MCF 10A (cell line): Measurements from ENCODE around the gene TEX2. TPM values are rescaled to one million over a fixed set of nuclear protein-coding genes. Genes with fewer than 3 reads are reported as not detected.

Source experiments
- BruUV-seq: library from RNA; stranded (reverse); fragments of 400-500 nt; replicated peaks from 2 replicates; lab custom pipeline; 2021; lab: Mats Ljungman, UMichigan
- CTCF ChIA-PET: fragments of 300-600 bp; sonication (Branson Sonifier 250); formaldehyde crosslinking; extraction: SDS; loops from one replicate; lab custom pipeline; 2021; ENCODE audit warnings: antibody characterized with exemption, inconsistent platforms; lab: Yijun Ruan, JAX
- POLR2A ChIA-PET: fragments of 300-600, 350-650 bp; sonication (Branson Sonifier 250); formaldehyde crosslinking; extraction: SDS; loops from one replicate; lab custom pipeline; 2020; ENCODE audit warnings: antibody characterized with exemption, inconsistent platforms; lab: Yijun Ruan, JAX
- DNase-seq: peaks from one replicate; pipeline ENCODE4 v3.0.0-alpha.2; 2018; ENCODE audit not compliant: unreplicated experiment
- H3K27ac Mint-ChIP-seq: one replicate; pipeline ENCODE4 v1.8.0; 2022; ENCODE audit warnings: mild to moderate bottlenecking, low read depth, mixed read lengths; ENCODE audit not compliant: unreplicated experiment
- H3K27me3 Mint-ChIP-seq: one replicate; pipeline ENCODE4 v1.8.0; 2022; ENCODE audit warnings: mixed read lengths; ENCODE audit not compliant: insufficient read depth, unreplicated experiment
- H3K36me3 Mint-ChIP-seq: one replicate; pipeline ENCODE4 v1.8.0; 2022; ENCODE audit warnings: mild to moderate bottlenecking, moderate library complexity, mixed read lengths; ENCODE audit not compliant: insufficient read depth, unreplicated experiment
- H3K4me1 Mint-ChIP-seq: one replicate; pipeline ENCODE4 v1.8.0; 2022; ENCODE audit warnings: mixed read lengths; ENCODE audit not compliant: insufficient read depth, unreplicated experiment
- H3K4me3 Mint-ChIP-seq: one replicate; pipeline ENCODE4 v1.8.0; 2022; ENCODE audit warnings: mild to moderate bottlenecking, moderate library complexity, mixed read lengths; ENCODE audit not compliant: unreplicated experiment
- H3K9me3 Mint-ChIP-seq: one replicate; pipeline ENCODE4 v1.8.0; 2022; ENCODE audit warnings: mixed read lengths; ENCODE audit not compliant: unreplicated experiment
- CTCF ChIP-seq: fragments of 200-600 bp; IDR thresholded peaks from one replicate; pipeline ENCODE4 v1.8.0; 2022; ENCODE audit warnings: antibody characterized with exemption, mild to moderate bottlenecking; ENCODE audit not compliant: unreplicated experiment
- intact Hi-C: fragments of 100-400 bp; cut with micrococcal nuclease; formaldehyde crosslinking; loops from 2 replicates; pipeline ENCODE4 v1.14.1; 2022
- total RNA-seq: library from RNA; stranded (reverse); gene quantifications from 2 replicates; pipeline ENCODE4 v1.2.3, GENCODE V29; 2022

TEX2 gene
- total RNA-seq, 1 experiment from 2014 or later, result 42.2 TPM

GRCh38 chr17:64252831-64253230, 10.2 kb downstream of the TEX2 start:
- no peak overlapping the region for H3K27ac Mint-ChIP-seq
- H3K36me3 Mint-ChIP-seq, result peaks cover 20% of the 10 kb centered on the region
- DNase-seq, result no peak
- ChIA-PET CTCF (interaction anchor here (0.7 kb wide), 1 partner anchor 16 kb away, joined by 3 read pairs; no protein-coding TSS in a partner anchor), POLR2A (interaction anchor here (1.9 kb wide), 1 partner anchor 107 kb away, joined by 8 read pairs; no protein-coding TSS in a partner anchor)
- peaks cover 39% of the 10 kb centered on the region for H3K4me1 Mint-ChIP-seq
- intact Hi-C loops, result no loop called here
- H3K27me3 Mint-ChIP-seq, result no peaks in the 10 kb centered on the region
- BruUV-seq, result no TSS peak
- TF ChIP-seq CTCF, result no peak
- no peaks in the 10 kb centered on the region for H3K9me3 Mint-ChIP-seq
- H3K4me3 Mint-ChIP-seq, result no peak overlapping the region

- no peak for TF ChIP-seq CTCF
- H3K4me3 Mint-ChIP-seq, result no peak overlapping the region
- peak overlapping the region; percentile 7 for H3K27ac Mint-ChIP-seq
- POLR2A ChIA-PET, result interaction anchor here (0.7 to 2.6 kb wide), 6 partner anchors 9 to 47 kb away, joined by 3 to 10 read pairs (median 4); no protein-coding TSS in a partner anchor
- peaks cover 29% of the 10 kb centered on the region for H3K4me1 Mint-ChIP-seq
- CTCF ChIA-PET, result interaction anchor here (0.6 to 1.1 kb wide), 3 partner anchors 18 to 234 kb away, joined by 3 read pairs; no protein-coding TSS in a partner anchor
- H3K9me3 Mint-ChIP-seq, result no peaks in the 10 kb centered on the region
- peaks cover 12% of the 10 kb centered on the region for H3K36me3 Mint-ChIP-seq
- no peaks in the 10 kb centered on the region for H3K27me3 Mint-ChIP-seq
- DNase-seq, result no peak
- intact Hi-C loops, result no loop called here
- no TSS peak for BruUV-seq
Measured at GRCh38 chr17:64250233-64250835, 12.7 kb downstream of the TEX2 start.

- peaks cover 28% of the 10 kb centered on the region for H3K4me1 Mint-ChIP-seq
- POLR2A ChIA-PET, result interaction anchor here (1.0 to 1.7 kb wide), 3 partner anchors 30 to 102 kb away, joined by 3 to 5 read pairs (median 3); no protein-coding TSS in a partner anchor
- CTCF ChIA-PET, result interaction anchor here (0.9 kb wide), 1 partner anchor 11 kb away, joined by 3 read pairs; no protein-coding TSS in a partner anchor
- no TSS peak for BruUV-seq
- H3K9me3 Mint-ChIP-seq, result no peaks in the 10 kb centered on the region
- no peaks in the 10 kb centered on the region for H3K27me3 Mint-ChIP-seq
- DNase-seq, result no peak
- no peak for TF ChIP-seq CTCF
- peak overlapping the region; percentile 20 for H3K27ac Mint-ChIP-seq
- peaks cover 11% of the 10 kb centered on the region for H3K36me3 Mint-ChIP-seq
- intact Hi-C loops, result no loop called here
- no peak overlapping the region for H3K4me3 Mint-ChIP-seq
Measured at GRCh38 chr17:64247836-64248235, 15.2 kb downstream of the TEX2 start.

- H3K36me3 Mint-ChIP-seq, result peaks cover 11% of the 10 kb centered on the region
- H3K27me3 Mint-ChIP-seq, result no peaks in the 10 kb centered on the region
- intact Hi-C loops, result no loop called here
- ChIA-PET CTCF (no interaction called here), POLR2A (interaction anchor here (0.6 kb wide), 1 partner anchor 270 kb away, joined by 3 read pairs; no protein-coding TSS in a partner anchor)
- TF ChIP-seq CTCF, result no peak
- H3K4me3 Mint-ChIP-seq, result no peak overlapping the region
- peak overlapping the region; percentile 35 for H3K27ac Mint-ChIP-seq
- DNase-seq, result no peak
- peaks cover 35% of the 10 kb centered on the region for H3K4me1 Mint-ChIP-seq
- BruUV-seq, result no TSS peak
- no peaks in the 10 kb centered on the region for H3K9me3 Mint-ChIP-seq
Measured at GRCh38 chr17:64245218-64246145, 17.6 kb downstream of the TEX2 start.
